ENCODE data around the gene SLC5A9. TPM values are rescaled to one million over a fixed set of nuclear protein-coding genes. Genes with fewer than 3 reads are reported as not detected.
"Not testable (repeated sequence)": the region's sequence is repeated elsewhere in the genome, so short reads cannot be mapped to it uniquely, and the experiment has no call there.

The SLC5A9 gene
- total RNA-seq, 2 donors from 2014 or later = not detected

GRCh38 chr1:48261881-48262400, 39.4 kb downstream of the SLC5A9 start:
- Histone ChIP-seq H3K4me3 (no peak overlapping the region), H3K27ac (no peak overlapping the region), H3K4me1 (ENCODE audit: control insufficient read depth in 1 of 2, low read depth in 2 of 2) (peaks cover 19 to 27% of the 10 kb centered on the region in 2 donors), H3K9me3 (no peaks in the 10 kb centered on the region), H3K36me3 (no peaks in the 10 kb centered on the region), H3K27me3 (replicated peaks; ENCODE audit: insufficient read depth) (no peaks in the 10 kb centered on the region)
- TF ChIP-seq CTCF (IDR thresholded peaks at IDR 0.05) = no peak
- DNase-seq (ENCODE audit: low spot score) (no peak), ATAC-seq (ENCODE audit: insufficient number of reproducible peaks, low FRiP score, low read depth) (no peak)

DNA sequence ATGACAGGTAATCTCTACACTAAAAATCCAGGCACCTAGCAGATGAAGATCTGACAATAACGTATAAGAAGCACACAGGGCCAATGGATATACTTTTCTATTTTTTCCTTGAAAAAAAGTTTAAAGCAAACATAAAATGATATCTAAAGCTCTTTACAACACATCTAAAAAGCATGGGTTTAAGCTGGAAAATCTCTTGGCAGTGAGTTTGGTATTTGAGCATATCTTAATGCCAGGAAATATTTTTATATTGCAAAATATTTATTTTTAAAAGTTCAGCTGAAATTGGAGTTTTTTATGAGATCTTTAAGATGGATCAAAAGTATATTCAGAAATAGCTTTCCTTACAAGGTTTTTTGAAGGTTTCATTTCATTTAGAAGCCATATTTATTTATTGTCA, 40.5 kb downstream of the SLC5A9 start:
- no peak for ATAC-seq (ENCODE audit: insufficient number of reproducible peaks, low FRiP score, low read depth)
- no peak for TF ChIP-seq CTCF (IDR thresholded peaks at IDR 0.05)
- Histone ChIP-seq H3K4me3 (peak overlapping the region; percentile 13), H3K36me3 (no peaks in the 10 kb centered on the region), H3K27ac (peak overlapping the region in 1 of 2 donors; percentile 50), H3K4me1 (ENCODE audit: control insufficient read depth in 1 of 2, low read depth in 2 of 2) (peaks cover 19 to 27% of the 10 kb centered on the region in 2 donors), H3K9me3 (no peaks in the 10 kb centered on the region), H3K27me3 (replicated peaks; ENCODE audit: insufficient read depth) (no peaks in the 10 kb centered on the region)
- no peak for DNase-seq (ENCODE audit: low spot score)

DNA sequence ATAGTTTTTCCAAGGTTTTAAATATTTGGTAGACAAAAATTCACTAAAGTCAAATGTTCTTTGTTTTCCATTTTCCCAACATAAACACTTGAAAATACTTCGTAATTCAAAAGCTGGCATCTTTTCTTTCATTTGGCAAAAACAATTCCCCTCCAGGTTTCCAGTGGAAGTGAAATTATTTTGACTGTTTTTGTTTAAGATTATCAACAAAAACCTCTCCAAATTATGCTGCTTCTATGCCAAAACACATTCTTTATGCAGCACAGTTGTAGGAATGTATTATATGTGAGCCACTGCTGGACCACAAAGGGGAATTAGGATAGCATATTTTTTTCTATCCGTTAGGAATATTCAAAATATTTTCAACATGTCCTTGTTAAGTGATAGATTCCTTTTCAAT, 44.1 kb downstream of the SLC5A9 start:
- peaks cover 19 to 27% of the 10 kb centered on the region in 2 donors for H3K4me1 ChIP-seq (ENCODE audit: control insufficient read depth in 1 of 2, low read depth in 2 of 2)
- TF ChIP-seq CTCF (IDR thresholded peaks at IDR 0.05) = no peak
- H3K4me3 ChIP-seq = no peak overlapping the region
- no peaks in the 10 kb centered on the region for H3K27me3 ChIP-seq (replicated peaks; ENCODE audit: insufficient read depth)
- ATAC-seq (ENCODE audit: insufficient number of reproducible peaks, low FRiP score, low read depth) (no peak), DNase-seq (ENCODE audit: low spot score) (no peak)
- no peak overlapping the region for H3K27ac ChIP-seq
- no peaks in the 10 kb centered on the region for H3K36me3 ChIP-seq
- no peaks in the 10 kb centered on the region for H3K9me3 ChIP-seq

DNA sequence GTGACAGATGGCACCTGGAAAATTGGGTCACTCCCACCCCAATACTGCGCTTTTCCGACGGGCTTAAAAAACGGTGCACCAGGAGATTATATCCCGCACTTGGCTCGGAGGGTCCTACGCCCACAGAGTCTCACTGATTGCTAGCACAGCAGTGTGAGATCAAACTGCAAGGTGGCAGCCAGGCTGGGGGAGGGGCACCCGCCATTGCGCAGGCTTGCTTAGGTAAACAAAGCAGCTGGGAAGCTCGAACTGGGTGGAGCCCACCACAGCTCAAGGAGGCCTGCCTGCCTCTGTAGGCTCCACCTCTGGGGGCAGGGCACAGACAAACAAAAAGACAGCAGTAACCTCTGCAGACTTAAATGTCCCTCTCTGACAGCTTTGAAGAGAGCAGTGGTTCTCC, 54.9 kb downstream of the SLC5A9 start:
- not testable (repeated sequence) for DNase-seq (ENCODE audit: low spot score); H3K36me3 ChIP-seq; ATAC-seq (ENCODE audit: insufficient number of reproducible peaks, low FRiP score, low read depth); H3K9me3 ChIP-seq; H3K4me3 ChIP-seq; H3K4me1 ChIP-seq (ENCODE audit: control insufficient read depth in 1 of 2, low read depth in 2 of 2); H3K27ac ChIP-seq; H3K27me3 ChIP-seq (replicated peaks; ENCODE audit: insufficient read depth)

DNA sequence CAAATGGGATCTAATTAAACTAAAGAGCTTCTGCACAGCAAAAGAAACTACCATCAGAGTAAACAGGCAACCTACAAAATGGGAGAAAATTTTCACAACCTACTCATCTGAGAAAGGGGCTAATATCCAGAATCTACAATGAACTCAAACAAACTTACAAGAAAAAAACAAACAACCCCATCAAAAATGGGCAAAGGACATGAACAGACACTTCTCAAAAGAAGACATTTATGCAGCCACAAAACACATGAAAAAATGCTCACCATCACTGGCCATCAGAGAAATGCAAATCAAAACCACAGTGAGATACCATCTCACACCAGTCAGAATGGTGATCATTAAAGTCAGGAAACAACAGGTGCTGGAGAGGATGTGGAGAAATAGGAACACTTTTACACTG, 59.8 kb downstream of the SLC5A9 start:
- ATAC-seq (ENCODE audit: insufficient number of reproducible peaks, low FRiP score, low read depth); H3K36me3 ChIP-seq; H3K27me3 ChIP-seq (replicated peaks; ENCODE audit: insufficient read depth); H3K4me3 ChIP-seq; DNase-seq (ENCODE audit: low spot score); H3K9me3 ChIP-seq; H3K27ac ChIP-seq; H3K4me1 ChIP-seq (ENCODE audit: control insufficient read depth in 1 of 2, low read depth in 2 of 2): not testable (repeated sequence)

GRCh38 chr1:48284696-48285420, 62.3 kb downstream of the SLC5A9 start:
- not testable (repeated sequence) for H3K9me3 ChIP-seq; H3K4me3 ChIP-seq; H3K27me3 ChIP-seq (replicated peaks; ENCODE audit: insufficient read depth); ATAC-seq (ENCODE audit: insufficient number of reproducible peaks, low FRiP score, low read depth); DNase-seq (ENCODE audit: low spot score); H3K27ac ChIP-seq; H3K4me1 ChIP-seq (ENCODE audit: control insufficient read depth in 1 of 2, low read depth in 2 of 2); H3K36me3 ChIP-seq

Data from thoracic aorta (tissue), 2 donors.